Measurements from ENCODE around the gene SERPINE1. TPM values are rescaled to one million over a fixed set of nuclear protein-coding genes. Genes with fewer than 3 reads are reported as not detected.

Gene SERPINE1
- total and polyA plus RNA-seq, 2 of the 8 experiments (the other 6 are each of a cell fraction or from before 2014, with no cell fraction given), result 3.7 to 5.6 TPM

DNA sequence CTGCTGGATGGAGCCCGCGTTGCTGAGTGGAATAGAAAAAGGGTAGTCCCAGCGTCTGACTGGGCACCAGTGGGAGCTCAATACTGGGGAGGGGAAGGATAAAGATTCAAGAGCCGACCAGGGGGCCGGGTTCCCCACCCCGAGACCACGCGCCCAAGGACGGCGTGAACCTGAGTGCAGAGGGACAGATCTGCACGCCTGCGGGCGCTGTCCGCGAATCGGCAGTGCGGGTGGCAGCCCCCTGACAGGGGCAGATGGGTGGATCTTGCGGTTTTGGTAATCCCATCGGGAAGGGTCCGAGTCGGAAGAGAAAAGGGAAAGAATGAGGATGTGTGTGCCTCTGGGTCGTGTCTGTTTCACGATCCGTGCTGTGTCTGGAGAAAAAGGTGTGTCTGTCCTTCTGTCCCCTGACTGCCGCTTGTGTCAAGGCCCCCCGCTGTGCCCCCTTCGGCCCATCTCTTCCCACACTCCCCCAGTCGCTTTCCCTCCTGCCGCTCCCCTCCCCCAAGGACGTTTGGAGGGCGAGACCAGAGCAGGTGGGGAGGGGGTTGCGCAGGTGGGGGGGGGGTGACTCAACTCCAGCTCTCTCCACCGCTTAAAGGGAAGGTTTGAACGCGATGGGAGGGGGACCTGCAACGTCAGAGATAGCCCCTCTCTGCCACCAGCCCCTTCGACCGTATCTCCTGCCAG is 39.2 kb downstream of the SERPINE1 start:
- FAIRE-seq, result no peak
- WGBS, 2 experiments (ENCODE audit: extremely low coverage in 1 of 2, insufficient coverage in 1 of 2, insufficient read length in 1 of 2, insufficient replicate concordance in 2 of 2, low coverage in 1 of 2, low lambda C conversion rate in 2 of 2, missing lambda C conversion rate in 1 of 2), result 2% methylated on average over 21 of the region's 38 CpGs; no CpG with 5 or more reads in 1 of the 2 experiments
- peaks cover 17 to 70% (median 42%) of the 10 kb centered on the region in 4 experiments for H3K4me1 ChIP-seq (replicated peaks in 1 of 4; ENCODE audit: control insufficient read depth in 3 of 4, insufficient read depth in 4 of 4, low read length in 3 of 4)
- TF ChIP-seq SIN3A (conservative IDR thresholded peaks at IDR 0.05 in 1 of 2, IDR thresholded peaks at IDR 0.05 in 1 of 2; ENCODE audit: low read depth in 1 of 2, low read length in 2 of 2) (0 out of 4 replicates have a peak, but pooled peaks of 1 of the 2 experiments have one; percentile 19), CTBP2 (IDR thresholded peaks at IDR 0.05; ENCODE audit: borderline replicate concordance, insufficient read depth, insufficient read length, low read length) (no peak), SIRT6 (IDR thresholded peaks at IDR 0.05; ENCODE audit: low read length) (no peak), PHF8 (conservative IDR thresholded peaks at IDR 0.05; ENCODE audit: low read depth, low read length) (0 out of 2 replicates have a peak, but pooled peaks have one; percentile 10), ASH2L (IDR thresholded peaks at IDR 0.05; ENCODE audit: low read length) (peak; percentile 41), BRCA1 (IDR thresholded peaks at IDR 0.05; ENCODE audit: low read depth, low read length) (no peak), SAP30 (IDR thresholded peaks at IDR 0.05; ENCODE audit: insufficient read depth, insufficient replicate concordance, low read length) (peak; percentile 73), SIX5 (IDR thresholded peaks at IDR 0.05; ENCODE audit: low read depth, low read length) (no peak), SUZ12 (IDR thresholded peaks at IDR 0.05; ENCODE audit: low read length) (peak; percentile 1; the same call in 1 of the 2 replicates), SRF (IDR thresholded peaks at IDR 0.05; ENCODE audit: low read depth, low read length) (no peak), EGR1 (IDR thresholded peaks at IDR 0.05; ENCODE audit: borderline replicate concordance, low read depth, low read length) (no peak), RFX5 (IDR thresholded peaks at IDR 0.05; ENCODE audit: borderline replicate concordance, low read depth, low read length) (no peak)

More for the DNA sequence above, 39.2 kb downstream of the SERPINE1 start:
- Histone ChIP-seq H3K9me3 (ENCODE audit: insufficient read depth in 2 of 2, low read depth in 1 of 2, low read length in 1 of 2) (no peaks in the 10 kb centered on the region), H3K79me1 (ENCODE audit: low read depth, low read length) (no peaks in the 10 kb centered on the region), H2BK5ac (ENCODE audit: low read depth, low read length) (no peak overlapping the region), H3K36me3 (ENCODE audit: control insufficient read depth in 2 of 4, insufficient read depth in 4 of 4, low read length in 3 of 4) (no peaks in the 10 kb centered on the region), H3K4me3 (ENCODE audit: extremely low read depth in 1 of 4, insufficient read depth in 2 of 4, low read depth in 3 of 4, low read length in 4 of 4) (peak overlapping the region; percentile 28 to 63 (median 55); a peak in 7 of 8 replicates), H3K4ac (replicated peaks; ENCODE audit: insufficient read length, low read depth, low read length) (no peak overlapping the region), H3K27me3 (replicated peaks in 1 of 4; ENCODE audit: control insufficient read depth in 3 of 4, extremely low read depth in 1 of 4, insufficient read depth in 3 of 4, low read length in 3 of 4) (peaks cover 25 to 74% (median 56%) of the 10 kb centered on the region in 4 experiments), H4K8ac (ENCODE audit: extremely low read depth, insufficient read depth, low read length) (no peak overlapping the region), H3K18ac (ENCODE audit: extremely low read depth, low read length) (peak overlapping the region; percentile 83), H3K9ac (replicated peaks in 1 of 4; ENCODE audit: extremely low read depth in 1 of 4, low read depth in 3 of 4, low read length in 3 of 4) (no peak overlapping the region), H3K79me2 (ENCODE audit: control insufficient read depth in 1 of 2, insufficient read depth in 2 of 2, low read length in 2 of 2) (no peaks in the 10 kb centered on the region), H2AFZ (ENCODE audit: low read length) (no peak overlapping the region), H3K4me2 (ENCODE audit: insufficient read depth in 1 of 2, low read depth in 2 of 2, low read length in 2 of 2) (peak overlapping the region; percentile 44 to 90), H4K20me1 (replicated peaks in 1 of 2; ENCODE audit: control insufficient read depth in 1 of 2, insufficient read depth in 2 of 2, low read length in 2 of 2) (peaks cover 7 to 10% of the 10 kb centered on the region in 2 experiments), H3K14ac (ENCODE audit: insufficient read length) (no peak overlapping the region), H2BK15ac (ENCODE audit: low read length) (no peak overlapping the region), H4K5ac (ENCODE audit: insufficient read length, low read depth, low read length) (no peak overlapping the region), H3K23ac (ENCODE audit: insufficient read length) (no peak overlapping the region), H2BK12ac (ENCODE audit: low read depth, low read length) (no peak overlapping the region), H2AK5ac (ENCODE audit: low read depth, low read length) (no peak overlapping the region), H4K91ac (replicated peaks; ENCODE audit: insufficient read length, low read length) (no peak overlapping the region), H3K23me2 (ENCODE audit: low read depth, low read length) (peaks cover 38% of the 10 kb centered on the region), H3K27ac (ENCODE audit: low read depth, low read length) (no peak overlapping the region), H2BK20ac (ENCODE audit: low read length) (no peak overlapping the region), H3K56ac (replicated peaks; ENCODE audit: insufficient read length, low read depth, low read length) (no peak overlapping the region), H2BK120ac (replicated peaks; ENCODE audit: low read depth, low read length) (no peak overlapping the region)
- DNase-seq (ENCODE audit: low read depth in 1 of 2, low spot score in 2 of 2), result peak in 1 of 2 experiments; percentile 78
- POLR2A ChIA-PET (ENCODE audit: partially characterized antibody), result interaction anchor here (0.7 to 2.6 kb wide), 8 partner anchors 8 to 203 kb away, joined by 3 to 20 read pairs (median 4); partner anchors contain the start of genes AP1S1, PLOD3 and ZNHIT1
- CTCF ChIA-PET (ENCODE audit: partially characterized antibody), result interaction anchor here (0.6 to 5.7 kb wide), 10 partner anchors 9 to 78 kb away, joined by 3 to 46 read pairs (median 4); partner anchors contain the start of genes FIS1 and SERPINE1

Data from H1 (cell line).